HG03025 (cell line): ENCODE results near the gene GNAQ.
"Not testable (repeated sequence)": the region's sequence is repeated elsewhere in the genome, so short reads cannot be mapped to it uniquely, and the experiment has no call there.

Experiments used
- ATAC-seq: cut with Tn5 transposase; IDR thresholded peaks from one replicate; pipeline ENCODE4 v1.9.1; 2021; ENCODE audit warnings: mild to moderate bottlenecking, moderate library complexity; ENCODE audit not compliant: unreplicated experiment, low FRiP score

GNAQ gene

GRCh38 chr9:78031444-78031892, at the start of gene GNAQ:
Gene GNAQ (minus strand): TSS chr9:78031811. CDS start chr9:78031235, 576 bp downstream.
- no peak for ATAC-seq

DNA sequence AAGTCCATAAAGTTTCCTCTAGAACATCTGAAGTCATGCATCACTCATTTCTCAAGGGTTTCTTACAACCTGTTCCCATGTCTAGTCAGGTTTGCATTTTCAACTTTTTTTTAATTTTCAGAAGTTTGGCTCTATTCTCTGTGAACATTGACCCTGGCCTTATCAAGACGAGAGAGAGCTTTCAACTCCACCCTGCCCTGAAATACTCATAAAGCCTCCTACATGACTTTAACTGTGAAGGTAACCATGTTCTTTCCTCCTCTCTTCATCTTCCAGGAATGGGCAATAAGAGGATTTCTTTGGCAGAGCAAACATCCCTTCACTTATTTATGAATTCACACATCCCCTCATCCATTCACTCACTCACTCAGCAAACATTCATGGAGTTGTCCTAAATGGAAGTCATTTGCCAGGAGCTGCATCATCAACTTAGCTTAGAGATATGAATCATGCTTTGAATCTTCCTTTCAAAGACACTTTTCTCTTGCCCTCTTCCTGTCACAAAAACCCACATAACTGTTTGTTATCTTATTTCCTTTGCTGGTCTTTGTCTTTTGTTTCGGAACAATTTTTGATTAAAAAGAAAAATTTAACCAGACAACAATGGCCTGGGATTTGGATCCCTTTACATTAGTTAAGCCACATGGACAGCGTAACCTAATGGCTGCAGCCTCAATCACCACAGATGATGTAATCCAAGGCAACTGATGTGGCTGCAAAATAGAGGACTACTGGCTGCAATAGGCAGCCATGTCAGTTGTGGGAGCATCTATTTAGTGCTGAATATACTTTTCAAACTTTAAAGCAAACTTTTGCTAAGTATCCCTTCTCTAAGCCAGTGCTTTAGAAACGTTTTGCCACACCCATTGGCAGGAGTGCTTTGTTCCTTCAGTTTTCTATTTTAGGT, 43.0 kb upstream of the GNAQ start:
- no peak for ATAC-seq

- no peak for ATAC-seq
Measured at GRCh38 chr9:78073722-78074121, 42.1 kb upstream of the GNAQ start.

GRCh38 chr9:78072586-78073199, 41.1 kb upstream of the GNAQ start:
- ATAC-seq, result no peak

DNA sequence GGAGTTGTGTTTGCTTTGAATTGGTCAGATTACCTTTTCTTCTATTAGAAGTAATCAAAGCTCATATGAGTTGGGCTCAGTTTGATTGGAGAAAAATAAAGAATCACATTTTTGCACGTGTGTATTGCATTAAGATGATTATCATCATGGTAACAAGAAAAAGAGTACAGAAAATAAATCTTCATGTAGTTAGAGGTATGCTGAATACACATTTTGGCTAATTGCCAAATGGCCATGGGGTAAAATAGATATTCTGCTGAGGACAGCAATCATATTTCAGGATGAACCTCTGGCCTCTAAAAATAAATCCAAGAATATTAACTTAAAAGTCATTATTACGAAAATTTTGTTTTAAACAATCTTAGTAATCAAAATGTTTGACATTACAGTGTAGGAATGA, 38.9 kb upstream of the GNAQ start:
- no peak for ATAC-seq

- no peak for ATAC-seq
Measured at GRCh38 chr9:78064075-78064474, 32.5 kb upstream of the GNAQ start.

GRCh38 chr9:78062710-78063109, 31.1 kb upstream of the GNAQ start:
- ATAC-seq, result no peak

DNA sequence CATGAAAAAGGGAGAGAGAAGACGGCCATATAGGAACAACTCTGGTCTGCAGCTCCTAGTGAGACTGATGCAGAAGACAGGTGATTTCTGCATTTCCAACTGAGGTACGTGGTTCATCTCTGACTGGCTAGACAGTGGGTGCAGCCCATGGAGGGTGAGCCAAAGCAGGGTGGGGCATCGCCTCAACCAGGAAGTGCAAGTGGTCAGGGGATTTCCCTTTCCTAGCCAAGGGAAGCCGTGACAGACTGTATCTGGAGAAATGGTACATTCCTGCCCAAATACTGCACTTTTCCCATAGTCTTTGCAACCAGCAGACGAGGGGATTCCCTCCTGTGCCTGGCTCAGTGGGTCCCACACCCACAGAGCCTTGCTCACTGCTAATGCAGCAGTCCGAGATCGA, 22.6 kb upstream of the GNAQ start:
- not testable (repeated sequence) for ATAC-seq

DNA sequence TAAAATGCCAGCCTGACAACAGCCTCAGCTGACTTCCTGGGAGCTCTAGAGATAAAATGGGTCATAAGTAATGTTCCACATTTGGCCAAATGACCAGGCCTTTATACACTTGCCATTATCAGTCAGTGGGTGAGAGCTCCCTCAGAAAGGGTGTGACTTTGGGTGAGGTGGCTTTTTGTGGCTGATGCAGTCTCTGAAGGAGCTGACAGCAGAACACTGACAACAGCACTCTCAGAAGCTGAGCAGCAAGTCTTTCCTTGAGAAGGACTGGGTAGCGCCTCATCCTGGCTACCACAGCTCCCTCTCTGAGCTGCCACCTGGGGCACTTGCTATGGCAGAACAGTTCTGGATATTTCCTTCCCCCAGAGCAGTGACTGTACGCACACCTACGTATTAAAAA, 22.0 kb upstream of the GNAQ start:
- ATAC-seq, result no peak

- no peak for ATAC-seq
Measured at GRCh38 chr9:78050421-78050820, 18.8 kb upstream of the GNAQ start.

GRCh38 chr9:78049484-78049883, 17.9 kb upstream of the GNAQ start:
- ATAC-seq, result no peak

DNA sequence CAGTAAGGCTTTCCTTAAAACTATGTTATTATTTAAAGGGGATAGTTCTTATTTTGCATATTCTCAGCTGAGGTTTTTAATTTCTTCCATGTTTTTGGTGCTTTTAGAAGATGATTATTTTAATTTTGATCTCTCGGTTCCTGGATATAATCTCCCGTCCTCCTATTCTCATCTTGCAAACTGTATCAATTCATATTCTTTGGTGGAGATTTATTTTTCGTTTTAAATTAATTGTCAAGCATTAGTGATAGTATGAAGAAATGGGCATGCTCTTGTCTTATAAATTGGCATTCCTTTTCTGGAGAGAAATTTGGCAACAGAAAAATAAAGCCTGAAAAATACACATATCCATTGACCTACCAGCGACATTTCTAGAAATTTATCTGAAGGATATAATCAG, 15.5 kb upstream of the GNAQ start:
- ATAC-seq, result no peak

GRCh38 chr9:78046112-78046511, 14.5 kb upstream of the GNAQ start:
- no peak for ATAC-seq

- no peak for ATAC-seq
Measured at GRCh38 chr9:78044886-78045285, 13.3 kb upstream of the GNAQ start.

DNA sequence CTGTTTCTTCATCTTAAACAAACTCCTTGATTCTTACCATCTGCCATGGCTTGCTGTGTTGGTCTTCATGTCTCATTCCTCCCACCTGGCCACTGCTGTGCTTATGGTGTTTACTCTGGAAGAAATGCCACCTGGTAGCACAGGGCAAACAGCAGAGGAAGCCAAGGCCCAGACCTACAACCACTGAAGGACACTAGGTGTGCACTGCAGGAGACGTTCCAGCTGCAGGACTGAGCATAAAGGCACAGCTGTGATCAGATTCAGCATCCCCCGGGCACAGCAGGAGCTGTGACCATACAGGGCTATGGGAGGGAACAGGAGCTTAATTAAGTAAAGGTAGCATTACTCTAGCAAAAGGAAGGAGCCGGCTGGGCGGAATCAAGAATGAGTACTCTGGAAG, 12.6 kb upstream of the GNAQ start:
- no peak for ATAC-seq

DNA sequence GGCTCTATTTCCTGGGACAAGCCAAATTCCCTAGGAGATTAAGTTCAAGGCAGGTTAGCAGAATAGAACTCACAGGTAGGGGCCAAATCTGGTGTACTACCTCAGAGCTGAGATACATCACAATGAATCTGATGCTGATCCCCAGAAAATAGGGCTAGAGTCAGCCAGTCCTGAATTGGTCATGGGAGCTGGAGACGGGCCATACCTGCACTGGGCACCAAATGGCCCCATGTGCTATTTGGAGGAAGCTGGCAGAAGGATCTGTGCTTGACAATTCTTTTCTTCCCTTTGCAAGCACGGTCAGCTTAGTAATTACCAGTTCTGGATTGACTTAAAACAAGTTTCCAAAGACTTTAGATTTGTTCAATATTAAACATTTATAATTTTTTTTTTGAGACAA, 10.4 kb upstream of the GNAQ start:
- ATAC-seq, result no peak

DNA sequence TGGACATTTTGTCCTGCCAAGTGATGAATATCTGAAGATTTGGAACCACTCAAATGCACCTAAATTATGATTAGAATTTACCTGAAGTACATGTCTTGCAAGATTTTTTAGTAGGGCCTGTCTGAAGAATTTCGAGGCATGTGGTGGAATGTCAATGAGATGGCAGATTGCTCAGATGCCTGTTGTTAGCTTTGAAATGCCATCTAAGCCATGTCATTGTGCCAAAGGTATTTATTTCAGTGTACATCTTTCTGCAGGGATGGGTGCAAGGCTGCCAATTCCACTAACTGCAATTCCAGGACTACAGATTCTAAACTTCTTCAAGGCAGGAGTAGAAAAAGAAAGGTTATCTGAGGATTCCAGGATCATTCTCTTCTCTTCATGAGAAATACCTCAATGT, 9.1 kb upstream of the GNAQ start:
- no peak for ATAC-seq

- ATAC-seq, result no peak
Measured at GRCh38 chr9:78038620-78039300, 7.1 kb upstream of the GNAQ start.

GRCh38 chr9:78035383-78035993, 3.9 kb upstream of the GNAQ start:
- ATAC-seq, result no peak

GRCh38 chr9:78033870-78034269, 2.3 kb upstream of the GNAQ start:
- ATAC-seq, result no peak
